NOMO-1 treated with DMSO at 0.1 percent for 48 hours (cell line): ENCODE data around the gene CDA.

Experiments used
- DNase-seq: peaks from one replicate; lab custom pipeline; 2025; ENCODE audit not compliant: unreplicated experiment; lab: John Stamatoyannopoulos, UW

CDA gene

DNA sequence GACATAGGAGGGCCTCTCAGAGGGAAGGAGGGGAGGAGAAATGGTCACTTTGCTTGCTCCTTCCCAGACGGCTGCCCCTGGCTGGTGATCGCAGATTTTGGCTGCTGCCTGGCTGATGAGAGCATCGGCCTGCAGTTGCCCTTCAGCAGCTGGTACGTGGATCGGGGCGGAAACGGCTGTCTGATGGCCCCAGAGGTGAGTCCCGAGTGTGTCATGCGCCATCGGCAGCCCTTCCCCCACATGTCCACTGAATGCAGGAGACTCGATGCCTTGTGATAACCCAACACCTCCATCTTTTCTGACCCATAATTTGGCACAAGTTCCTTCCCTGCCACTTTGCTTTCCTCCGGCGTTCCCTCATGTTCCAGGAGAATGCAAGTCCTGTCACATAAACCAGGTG lies 59.5 kb downstream of the CDA start:
- no peak for DNase-seq

DNA sequence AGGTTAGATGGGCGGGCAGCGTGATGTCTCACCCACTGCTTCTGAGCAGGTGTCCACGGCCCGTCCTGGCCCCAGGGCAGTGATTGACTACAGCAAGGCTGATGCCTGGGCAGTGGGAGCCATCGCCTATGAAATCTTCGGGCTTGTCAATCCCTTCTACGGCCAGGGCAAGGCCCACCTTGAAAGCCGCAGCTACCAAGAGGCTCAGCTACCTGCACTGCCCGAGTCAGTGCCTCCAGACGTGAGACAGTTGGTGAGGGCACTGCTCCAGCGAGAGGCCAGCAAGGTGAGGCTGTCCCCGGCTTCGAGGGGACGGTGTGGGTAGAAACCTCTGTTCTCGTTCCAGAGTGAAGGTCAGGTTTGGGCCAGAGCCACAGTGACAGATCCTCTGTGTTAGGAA lies 60.0 kb downstream of the CDA start:
- DNase-seq = no peak

DNA sequence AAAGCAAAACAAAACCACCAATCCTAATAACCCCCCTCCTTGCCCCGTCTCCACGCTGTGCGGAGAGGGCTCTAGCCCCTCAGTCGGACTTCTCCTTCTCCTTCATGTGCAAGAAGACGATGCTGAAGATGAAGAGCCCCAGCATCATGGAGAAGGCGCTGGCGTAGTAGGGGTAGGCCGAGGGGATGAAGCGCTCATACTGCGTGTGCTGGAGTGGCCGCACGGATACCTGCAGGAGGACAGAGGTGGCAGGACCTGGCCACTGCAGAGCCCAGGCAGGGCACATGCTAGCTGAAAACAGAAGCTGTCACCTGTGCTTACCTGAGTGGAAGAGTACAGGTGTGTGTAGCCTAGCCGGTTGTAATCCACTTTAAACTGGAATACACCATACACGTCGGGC lies 63.4 kb downstream of the CDA start:
- no peak for DNase-seq

DNA sequence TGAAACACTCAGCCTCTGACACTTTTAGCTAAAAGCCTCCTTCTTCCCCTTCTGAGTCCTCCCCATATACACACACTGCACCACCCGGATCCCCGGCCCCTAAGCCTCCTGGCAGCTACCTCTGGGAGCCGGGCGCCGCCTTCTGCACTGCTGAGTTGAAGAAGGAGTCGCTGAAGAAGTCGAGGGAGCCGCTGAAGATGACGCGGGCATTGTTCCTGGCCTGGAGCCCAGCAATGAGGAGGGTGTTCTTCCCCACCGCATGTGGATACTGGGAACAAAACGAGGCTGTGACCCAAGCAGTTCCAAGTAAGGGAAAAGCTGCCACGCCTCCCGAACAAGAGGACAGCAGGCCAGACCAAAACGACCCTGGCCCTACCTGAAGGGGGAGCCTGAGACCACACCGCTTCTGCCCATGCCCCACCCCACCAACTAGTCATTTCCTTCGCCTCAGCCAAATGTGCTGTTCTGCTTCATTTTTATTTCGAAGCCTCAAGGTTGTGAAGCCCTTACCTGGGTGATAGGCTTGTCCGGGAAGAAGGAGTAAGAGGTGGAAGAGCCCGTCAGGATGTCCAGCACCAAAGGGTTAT lies 65.3 kb downstream of the CDA start:
- DNase-seq = no peak

GRCh38 chr1:20657024-20657423 lies 68.1 kb downstream of the CDA start:
- DNase-seq = no peak

DNA sequence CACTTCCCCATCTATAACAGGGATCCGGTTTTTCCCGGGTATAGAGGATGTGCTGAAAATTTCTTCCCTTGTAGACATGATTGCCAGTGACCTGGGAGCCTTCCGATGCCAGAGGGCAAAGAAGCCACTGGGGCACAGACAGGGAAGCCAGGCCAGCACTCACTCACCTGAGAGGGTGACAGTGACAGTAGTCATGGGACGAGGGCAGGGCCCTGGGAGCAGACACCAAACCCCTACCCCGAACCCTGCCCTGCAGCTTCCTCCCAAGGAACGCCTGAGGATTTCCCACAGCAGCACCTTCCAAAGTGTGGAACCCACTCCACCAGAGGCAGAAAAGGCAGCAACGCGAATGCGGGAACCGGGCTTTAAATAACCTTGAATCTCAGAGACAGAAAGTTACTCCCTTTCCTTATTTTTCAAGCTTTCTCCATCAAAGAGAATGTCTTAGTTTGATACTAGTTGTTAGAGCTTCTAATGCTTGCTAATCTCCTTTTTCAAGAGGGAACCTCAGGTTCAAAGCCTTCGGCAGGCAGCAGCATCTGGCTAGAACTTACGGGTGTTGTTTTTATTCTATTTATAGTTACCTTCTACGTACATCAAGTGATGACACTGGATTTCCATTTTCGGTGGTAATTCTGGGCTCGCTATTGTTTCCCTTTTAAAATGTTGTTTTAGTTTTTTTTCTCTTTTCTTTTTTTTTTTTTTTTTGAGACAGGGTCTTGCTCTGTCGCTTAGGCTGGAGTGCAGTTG lies 69.4 kb downstream of the CDA start:
- no peak for DNase-seq

DNA sequence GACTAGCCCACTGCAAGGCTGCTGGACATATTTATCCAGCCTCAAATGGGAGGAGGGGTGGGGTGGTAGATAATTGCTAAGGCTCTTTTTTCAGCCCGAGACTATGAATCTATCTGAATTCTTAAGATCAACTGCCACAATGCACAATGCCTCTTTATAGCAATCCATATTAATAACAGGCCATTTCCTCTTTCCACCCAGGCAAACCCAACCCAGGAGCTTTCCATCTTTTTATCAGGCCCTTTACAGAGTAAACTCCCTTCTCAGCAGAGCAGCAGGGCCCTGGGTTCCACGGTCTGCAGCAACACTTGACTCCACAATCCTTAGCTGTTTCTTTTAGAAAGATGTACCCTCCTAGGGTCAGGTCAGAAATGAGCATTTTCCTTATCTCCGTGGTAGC lies 71.5 kb downstream of the CDA start:
- no peak for DNase-seq

DNA sequence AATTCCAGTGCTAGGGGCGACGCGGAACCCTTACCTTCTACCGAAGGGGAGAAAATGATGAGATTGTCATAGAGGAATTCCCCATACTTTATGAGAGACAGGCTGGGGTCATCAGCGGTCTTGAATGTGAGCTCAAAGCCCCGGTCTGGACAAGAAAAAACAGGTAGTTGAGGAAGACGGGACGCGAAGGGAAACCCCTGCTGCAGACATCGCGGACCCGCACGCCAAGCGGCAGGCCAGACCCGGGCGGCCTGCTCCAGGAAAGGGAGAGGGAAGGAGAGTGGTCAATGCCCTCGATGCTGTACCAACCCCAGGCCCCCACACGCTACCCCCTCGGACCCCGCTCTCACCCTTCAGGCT lies 71.9 kb downstream of the CDA start:
- DNase-seq = peak; percentile 19

GRCh38 chr1:20661207-20662109 lies 72.6 kb downstream of the CDA start, which contains the start of gene DDOST:
Gene DDOST (minus strand): TSS chr1:20661369. CDS start chr1:20661350, 19 bp downstream.
- peak; percentile 98 for DNase-seq

DNA sequence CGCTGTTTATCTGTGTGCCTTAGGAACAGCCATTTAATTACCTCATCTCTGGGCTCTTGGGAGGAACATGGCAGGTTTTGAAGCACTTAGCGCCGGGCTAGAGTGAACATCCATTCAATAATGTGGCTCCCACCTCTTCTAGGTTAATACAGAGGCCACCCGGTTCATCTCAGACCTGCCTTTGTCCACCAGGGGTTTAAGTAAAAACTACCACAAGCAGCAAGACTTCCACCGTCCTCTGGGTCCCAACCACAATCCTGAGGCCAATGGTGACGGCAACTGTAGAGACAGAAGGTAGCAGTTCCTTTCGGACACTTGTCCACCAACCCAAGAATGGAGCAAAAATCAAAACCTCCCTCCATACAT lies 73.2 kb downstream of the CDA start:
- no peak for DNase-seq

GRCh38 chr1:20663365-20663764 lies 74.5 kb downstream of the CDA start:
- DNase-seq = no peak

DNA sequence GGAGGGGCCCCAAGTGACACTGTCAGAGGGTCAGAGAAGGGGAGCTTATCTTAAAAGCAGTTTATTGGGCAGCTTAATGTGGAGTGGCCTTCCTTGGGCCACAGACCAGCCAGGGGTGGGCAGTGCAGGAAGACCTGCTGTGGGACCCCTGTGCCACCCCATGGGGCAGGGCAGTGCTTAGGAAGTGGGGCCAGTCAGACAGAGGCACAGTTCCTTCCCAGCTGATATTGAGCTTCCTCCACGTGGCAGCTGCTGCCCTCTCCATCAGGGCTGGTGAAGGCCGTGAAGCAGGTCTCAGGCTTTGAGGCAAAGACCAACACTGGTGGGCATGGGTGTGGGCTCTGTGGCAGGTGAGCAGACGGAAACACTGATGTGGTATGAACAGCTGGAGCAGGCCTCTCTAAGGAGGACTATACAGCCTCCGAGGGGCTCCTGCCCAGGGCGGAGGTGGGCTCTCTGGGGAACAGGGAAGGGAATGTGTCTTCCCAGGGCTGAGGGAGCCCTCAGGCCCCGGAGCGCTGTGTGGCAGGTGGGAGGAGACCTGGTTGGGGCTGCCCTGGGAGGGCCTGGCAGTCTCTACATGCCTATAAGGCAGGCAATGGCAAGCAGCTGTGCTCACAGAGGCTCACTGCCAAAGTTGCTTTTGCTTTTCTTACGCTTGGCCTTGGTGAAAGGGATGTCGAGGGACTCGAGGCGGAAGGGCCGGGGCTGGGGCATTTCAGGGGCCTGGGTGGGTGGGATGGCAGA lies 75.2 kb downstream of the CDA start:
- no peak for DNase-seq

GRCh38 chr1:20665726-20666125 lies 76.8 kb downstream of the CDA start:
- DNase-seq = no peak

DNA sequence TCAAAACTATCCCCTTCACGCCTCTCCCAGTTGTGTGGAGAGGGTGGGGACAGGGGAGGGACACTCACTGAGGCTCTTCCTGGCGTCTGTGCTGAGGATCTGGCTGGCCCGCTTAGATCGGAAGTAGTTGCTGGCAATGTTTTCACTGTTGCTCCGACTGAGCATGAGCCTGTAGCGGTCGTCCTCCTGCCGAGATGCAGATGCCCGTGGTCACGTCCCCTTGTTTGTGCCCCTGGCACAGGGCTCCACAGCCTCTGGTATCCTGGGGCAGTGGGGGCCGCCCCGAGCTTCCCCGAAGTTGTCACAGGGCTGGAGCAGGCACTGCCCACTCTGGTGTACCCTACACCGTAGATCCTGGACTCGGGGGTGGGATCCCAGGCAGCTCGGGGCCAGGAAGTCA lies 77.2 kb downstream of the CDA start:
- DNase-seq = no peak

- DNase-seq = no peak
Measured at GRCh38 chr1:20666804-20667203, 77.9 kb downstream of the CDA start.
